Osteoblast (primary cell): Measurements from ENCODE around the gene MGAT4B. TPM values are rescaled to one million over a fixed set of nuclear protein-coding genes. Genes with fewer than 3 reads are reported as not detected.
A peak's percentile ranks its signal among the peaks of the same experiment; 100 is the strongest.

ENCODE experiments used
- DNase-seq: peaks from one replicate; pipeline ENCODE4 v3.0.0; 2011; ENCODE audit warnings: low spot score, mixed read lengths; ENCODE audit not compliant: insufficient read length; ENCODE audit errors: missing footprints
- H2AFZ ChIP-seq: 2 replicates; pipeline ENCODE4 v1.6.0; 2011; ENCODE audit warnings: mild to moderate bottlenecking, low read length
- H3K27ac ChIP-seq: 2 replicates; pipeline ENCODE4 v1.5.1; 2011; ENCODE audit warnings: mild to moderate bottlenecking, low read depth, low read length, moderate library complexity
- H3K27me3 ChIP-seq: 2 replicates; pipeline ENCODE4 v1.6.0; 2012; ENCODE audit warnings: mild to moderate bottlenecking, control low read depth, inconsistent platforms, low read length, moderate library complexity; ENCODE audit not compliant: insufficient read depth
- H3K36me3 ChIP-seq: 2 replicates; pipeline ENCODE4 v1.5.1; 2011; ENCODE audit warnings: mild to moderate bottlenecking, low read length, control low read depth, moderate library complexity; ENCODE audit not compliant: insufficient read depth
- H3K4me1 ChIP-seq: 2 replicates; pipeline ENCODE4 v1.5.1; 2011; ENCODE audit warnings: mild to moderate bottlenecking, low read length, control low read depth, moderate library complexity; ENCODE audit not compliant: insufficient read depth
- H3K4me2 ChIP-seq: 2 replicates; pipeline ENCODE4 v1.6.0; 2011; ENCODE audit warnings: mild to moderate bottlenecking, low read length; ENCODE audit not compliant: insufficient read depth
- H3K4me3 ChIP-seq: fragments of 200-600 bp; sonication (generic); 3 replicates; pipeline ENCODE4 v1.5.1; 2012; ENCODE audit warnings: mild to moderate bottlenecking, low read length, inconsistent platforms; ENCODE audit not compliant: insufficient read depth
- H3K79me2 ChIP-seq: 2 replicates; pipeline ENCODE4 v1.6.0; 2012; ENCODE audit warnings: mild to moderate bottlenecking, low read length, control low read depth, inconsistent platforms; ENCODE audit not compliant: insufficient read depth
- H3K9me3 ChIP-seq: 2 replicates; pipeline ENCODE4 v1.5.1; 2011; ENCODE audit warnings: low read depth, low read length, control low read depth
- H4K20me1 ChIP-seq: 2 replicates; pipeline ENCODE4 v1.6.0; 2012; ENCODE audit warnings: mild to moderate bottlenecking, low read length, control low read depth; ENCODE audit not compliant: insufficient read depth
- total RNA-seq: library from RNA; depleted of rRNA; stranded (reverse); fragments of >200 nt; gene quantifications from 2 replicates; pipeline ENCODE4 v1.2.3, GENCODE V29; 2012
- TF ChIP-seq, protein P1 (sequence below): IDR thresholded peaks from 2 replicates; pipeline ENCODE4 v1.5.1; 2011; ENCODE audit warnings: mild to moderate bottlenecking, low read depth, low read length, moderate library complexity; ENCODE audit errors: extremely low read depth

The MGAT4B gene
- total RNA-seq, 1 donor, result 95.9 TPM

DNA sequence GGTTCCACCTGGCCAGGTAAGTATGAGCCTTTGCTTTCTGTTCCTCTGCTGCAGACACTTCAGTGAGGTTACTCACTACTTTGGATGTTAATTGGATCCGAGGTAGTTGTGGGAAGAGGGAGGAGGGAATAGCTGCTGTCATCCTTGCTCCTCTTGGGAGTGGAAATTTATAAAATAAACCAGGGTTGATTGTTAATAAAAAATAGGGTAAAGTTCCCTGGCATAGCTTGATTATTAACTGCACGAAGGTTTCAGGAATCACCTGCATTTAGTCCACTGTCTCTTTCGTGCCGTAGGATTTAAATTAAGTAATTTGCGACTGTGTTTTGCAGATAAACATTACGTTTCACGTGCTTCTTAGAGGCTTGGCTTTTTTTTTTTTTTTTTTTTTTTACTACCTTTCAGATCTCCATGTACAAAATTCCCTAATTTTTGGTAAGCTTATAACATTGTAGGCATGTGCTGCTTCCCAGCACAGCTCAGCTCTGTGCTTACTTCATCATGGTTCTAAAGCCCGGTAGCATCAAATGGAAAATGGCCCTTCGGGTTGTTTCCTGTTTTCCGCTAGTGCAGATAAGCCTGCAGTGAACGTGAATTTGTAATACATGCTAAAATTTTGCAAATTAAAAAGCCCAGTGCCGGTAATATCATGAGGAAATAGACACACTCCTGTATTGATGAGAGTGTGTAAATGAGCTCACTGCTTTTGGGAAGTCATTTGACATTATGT is 39.8 kb downstream of the MGAT4B start:
- peaks cover 45% of the 10 kb centered on the region for H4K20me1 ChIP-seq
- H3K79me2 ChIP-seq, result peaks cover 58% of the 10 kb centered on the region
- H3K36me3 ChIP-seq, result peaks cover 51% of the 10 kb centered on the region
- no peak overlapping the region for H2AFZ ChIP-seq
- peak overlapping the region; percentile 48 for H3K4me3 ChIP-seq
- H3K27me3 ChIP-seq, result no peaks in the 10 kb centered on the region
- H3K9me3 ChIP-seq, result no peaks in the 10 kb centered on the region
- no peak for DNase-seq
- TF ChIP-seq, protein P1, sequence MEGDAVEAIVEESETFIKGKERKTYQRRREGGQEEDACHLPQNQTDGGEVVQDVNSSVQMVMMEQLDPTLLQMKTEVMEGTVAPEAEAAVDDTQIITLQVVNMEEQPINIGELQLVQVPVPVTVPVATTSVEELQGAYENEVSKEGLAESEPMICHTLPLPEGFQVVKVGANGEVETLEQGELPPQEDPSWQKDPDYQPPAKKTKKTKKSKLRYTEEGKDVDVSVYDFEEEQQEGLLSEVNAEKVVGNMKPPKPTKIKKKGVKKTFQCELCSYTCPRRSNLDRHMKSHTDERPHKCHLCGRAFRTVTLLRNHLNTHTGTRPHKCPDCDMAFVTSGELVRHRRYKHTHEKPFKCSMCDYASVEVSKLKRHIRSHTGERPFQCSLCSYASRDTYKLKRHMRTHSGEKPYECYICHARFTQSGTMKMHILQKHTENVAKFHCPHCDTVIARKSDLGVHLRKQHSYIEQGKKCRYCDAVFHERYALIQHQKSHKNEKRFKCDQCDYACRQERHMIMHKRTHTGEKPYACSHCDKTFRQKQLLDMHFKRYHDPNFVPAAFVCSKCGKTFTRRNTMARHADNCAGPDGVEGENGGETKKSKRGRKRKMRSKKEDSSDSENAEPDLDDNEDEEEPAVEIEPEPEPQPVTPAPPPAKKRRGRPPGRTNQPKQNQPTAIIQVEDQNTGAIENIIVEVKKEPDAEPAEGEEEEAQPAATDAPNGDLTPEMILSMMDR, result no peak
- H3K4me1 ChIP-seq, result peaks cover 48% of the 10 kb centered on the region
- peak overlapping the region; percentile 76 for H3K27ac ChIP-seq
- peak overlapping the region; percentile 78 for H3K4me2 ChIP-seq

DNA sequence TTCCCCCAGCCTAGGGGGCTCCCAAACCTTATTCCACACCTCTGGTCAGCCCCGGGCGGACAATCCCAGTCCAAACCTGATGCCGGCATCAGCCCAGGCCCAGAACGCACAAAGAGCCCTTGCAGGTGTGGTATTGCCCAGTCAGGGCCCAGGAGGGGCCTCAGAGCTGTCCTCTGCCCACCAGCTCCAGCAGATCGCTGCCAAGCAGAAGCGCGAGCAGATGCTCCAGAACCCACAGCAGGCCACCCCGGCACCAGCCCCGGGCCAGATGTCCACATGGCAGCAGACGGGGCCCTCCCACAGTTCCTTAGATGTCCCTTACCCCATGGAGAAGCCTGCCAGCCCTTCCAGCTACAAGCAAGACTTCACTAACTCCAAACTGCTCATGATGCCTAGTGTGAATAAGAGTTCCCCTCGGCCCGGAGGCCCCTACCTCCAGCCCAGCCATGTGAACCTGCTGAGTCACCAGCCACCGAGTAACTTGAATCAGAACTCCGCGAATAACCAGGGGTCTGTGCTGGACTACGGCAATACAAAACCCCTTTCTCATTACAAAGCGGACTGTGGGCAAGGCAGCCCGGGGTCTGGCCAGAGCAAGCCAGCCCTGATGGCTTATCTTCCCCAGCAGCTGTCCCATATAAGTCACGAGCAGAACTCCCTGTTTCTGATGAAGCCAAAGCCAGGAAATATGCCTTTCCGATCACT is 40.5 kb downstream of the MGAT4B start:
- Histone ChIP-seq H2AFZ (no peak overlapping the region), H3K4me3 (peak overlapping the region; percentile 48), H3K27ac (peak overlapping the region; percentile 76), H4K20me1 (peaks cover 50% of the 10 kb centered on the region), H3K4me2 (peak overlapping the region; percentile 78), H3K79me2 (peaks cover 63% of the 10 kb centered on the region), H3K27me3 (no peaks in the 10 kb centered on the region), H3K36me3 (peaks cover 44% of the 10 kb centered on the region), H3K9me3 (no peaks in the 10 kb centered on the region), H3K4me1 (peaks cover 52% of the 10 kb centered on the region)
- TF ChIP-seq, protein P1, result no peak
- DNase-seq, result peak; percentile 82

DNA sequence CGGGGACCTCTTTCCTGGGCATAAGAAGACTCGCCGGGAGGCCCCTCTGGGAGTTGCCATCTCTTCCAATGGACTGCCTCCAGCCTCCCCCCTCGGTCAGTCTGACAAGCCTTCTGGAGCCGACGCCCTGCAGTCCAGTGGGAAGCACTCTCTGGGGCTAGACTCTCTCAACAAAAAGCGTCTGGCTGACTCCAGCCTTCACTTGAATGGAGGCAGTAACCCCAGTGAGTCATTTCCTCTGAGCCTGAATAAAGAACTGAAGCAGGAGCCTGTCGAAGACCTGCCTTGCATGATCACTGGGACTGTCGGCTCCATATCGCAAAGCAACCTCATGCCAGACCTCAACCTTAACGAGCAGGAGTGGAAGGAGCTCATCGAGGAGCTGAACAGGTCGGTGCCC is 41.3 kb downstream of the MGAT4B start:
- peak overlapping the region; percentile 76 for H3K27ac ChIP-seq
- peaks cover 36% of the 10 kb centered on the region for H3K36me3 ChIP-seq
- no peaks in the 10 kb centered on the region for H3K9me3 ChIP-seq
- peak; percentile 96 for DNase-seq
- peak overlapping the region; percentile 43 for H3K4me3 ChIP-seq
- H4K20me1 ChIP-seq, result peaks cover 51% of the 10 kb centered on the region
- peak overlapping the region; percentile 48 for H2AFZ ChIP-seq
- H3K79me2 ChIP-seq, result peaks cover 61% of the 10 kb centered on the region
- TF ChIP-seq, protein P1, result no peak
- peaks cover 52% of the 10 kb centered on the region for H3K4me1 ChIP-seq
- H3K4me2 ChIP-seq, result peak overlapping the region; percentile 78
- H3K27me3 ChIP-seq, result no peaks in the 10 kb centered on the region

DNA sequence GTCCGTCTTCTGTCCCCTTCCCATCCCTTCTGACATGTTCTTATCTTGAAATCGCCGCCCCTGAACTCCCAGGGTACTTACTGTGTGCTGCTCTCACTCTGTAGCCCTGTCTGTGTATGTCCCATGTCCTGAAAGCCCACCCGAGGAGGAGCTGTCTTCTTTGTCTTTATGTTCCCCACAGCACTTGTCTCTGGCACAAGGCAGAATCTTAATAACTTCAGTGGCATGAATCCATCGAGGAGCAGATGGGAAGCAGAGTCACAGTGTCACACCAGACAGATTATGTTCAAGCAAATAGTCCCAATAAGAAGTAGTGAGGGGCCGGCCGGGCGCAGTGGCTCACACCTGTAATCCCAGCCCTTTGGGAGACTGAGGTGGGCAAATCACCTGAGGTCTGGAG is 42.6 kb downstream of the MGAT4B start:
- Histone ChIP-seq H3K4me2 (peak overlapping the region; percentile 10), H3K36me3 (peaks cover 34% of the 10 kb centered on the region), H3K4me1 (peaks cover 52% of the 10 kb centered on the region), H3K9me3 (no peaks in the 10 kb centered on the region), H3K27ac (peak overlapping the region; percentile 45), H3K27me3 (no peaks in the 10 kb centered on the region), H3K79me2 (peaks cover 65% of the 10 kb centered on the region), H3K4me3 (no peak overlapping the region), H2AFZ (no peak overlapping the region), H4K20me1 (peaks cover 62% of the 10 kb centered on the region)
- TF ChIP-seq, protein P1, result no peak
- no peak for DNase-seq
